ENCODE data around the gene NANOG. TPM values are rescaled to one million over a fixed set of nuclear protein-coding genes. Genes with fewer than 3 reads are reported as not detected.
"Not testable (repeated sequence)": the region's sequence is repeated elsewhere in the genome, so short reads cannot be mapped to it uniquely, and the experiment has no call there.

NANOG gene
- total RNA-seq, 1 experiment from 2014 or later = not detected

GRCh38 chr12:7801460-7801859 is 12.3 kb downstream of the NANOG start:
- no peak for DNase-seq (ENCODE audit: low read depth)

- DNase-seq (ENCODE audit: low read depth) = not testable (repeated sequence)
Measured at GRCh38 chr12:7806319-7806718, 17.1 kb downstream of the NANOG start.

- DNase-seq (ENCODE audit: low read depth) = peak; percentile 61
Measured at GRCh38 chr12:7806863-7807487, 17.8 kb downstream of the NANOG start.

- not testable (repeated sequence) for DNase-seq (ENCODE audit: low read depth)
Measured at GRCh38 chr12:7825754-7826153, 36.6 kb downstream of the NANOG start.

GRCh38 chr12:7829737-7830136 is 40.5 kb downstream of the NANOG start:
- not testable (repeated sequence) for DNase-seq (ENCODE audit: low read depth)

GRCh38 chr12:7832059-7832696 is 43.0 kb downstream of the NANOG start:
- peak; percentile 40 for DNase-seq (ENCODE audit: low read depth)

- DNase-seq (ENCODE audit: low read depth) = not testable (repeated sequence)
Measured at GRCh38 chr12:7833201-7833600, 44.0 kb downstream of the NANOG start.

- peak; percentile 52 for DNase-seq (ENCODE audit: low read depth)
Measured at GRCh38 chr12:7833831-7834230, 44.6 kb downstream of the NANOG start.

- peak; percentile 1 for DNase-seq (ENCODE audit: low read depth)
Measured at GRCh38 chr12:7834701-7835100, 45.5 kb downstream of the NANOG start.

GRCh38 chr12:7835116-7835515 is 45.9 kb downstream of the NANOG start:
- DNase-seq (ENCODE audit: low read depth) = no peak

- no peak for DNase-seq (ENCODE audit: low read depth)
Measured at GRCh38 chr12:7835766-7836165, 46.6 kb downstream of the NANOG start.

GRCh38 chr12:7837366-7837765 is 48.2 kb downstream of the NANOG start:
- no peak for DNase-seq (ENCODE audit: low read depth)

GRCh38 chr12:7839226-7839625 is 50.0 kb downstream of the NANOG start:
- peak; percentile 10 for DNase-seq (ENCODE audit: low read depth)

- DNase-seq (ENCODE audit: low read depth) = not testable (repeated sequence)
Measured at GRCh38 chr12:7839848-7840247, 50.6 kb downstream of the NANOG start.

GRCh38 chr12:7842444-7842843 is 53.2 kb downstream of the NANOG start:
- DNase-seq (ENCODE audit: low read depth) = not testable (repeated sequence)

GRCh38 chr12:7843149-7843548 is 53.9 kb downstream of the NANOG start:
- not testable (repeated sequence) for DNase-seq (ENCODE audit: low read depth)

- DNase-seq (ENCODE audit: low read depth) = not testable (repeated sequence)
Measured at GRCh38 chr12:7843583-7843982, 54.4 kb downstream of the NANOG start.

- DNase-seq (ENCODE audit: low read depth) = no peak
Measured at GRCh38 chr12:7844116-7844515, 54.9 kb downstream of the NANOG start.

- DNase-seq (ENCODE audit: low read depth) = peak; percentile 9
Measured at GRCh38 chr12:7847226-7848097, 58.3 kb downstream of the NANOG start.

- DNase-seq (ENCODE audit: low read depth) = not testable (repeated sequence)
Measured at GRCh38 chr12:7848098-7848422, 58.9 kb downstream of the NANOG start.
